ENCODE results near the gene GALNT2. TPM values are rescaled to one million over a fixed set of nuclear protein-coding genes. Genes with fewer than 3 reads are reported as not detected.

Gene GALNT2
- total RNA-seq, 4 donors from 2014 or later: 47.9 to 78.6 (median 60.0) TPM

DNA sequence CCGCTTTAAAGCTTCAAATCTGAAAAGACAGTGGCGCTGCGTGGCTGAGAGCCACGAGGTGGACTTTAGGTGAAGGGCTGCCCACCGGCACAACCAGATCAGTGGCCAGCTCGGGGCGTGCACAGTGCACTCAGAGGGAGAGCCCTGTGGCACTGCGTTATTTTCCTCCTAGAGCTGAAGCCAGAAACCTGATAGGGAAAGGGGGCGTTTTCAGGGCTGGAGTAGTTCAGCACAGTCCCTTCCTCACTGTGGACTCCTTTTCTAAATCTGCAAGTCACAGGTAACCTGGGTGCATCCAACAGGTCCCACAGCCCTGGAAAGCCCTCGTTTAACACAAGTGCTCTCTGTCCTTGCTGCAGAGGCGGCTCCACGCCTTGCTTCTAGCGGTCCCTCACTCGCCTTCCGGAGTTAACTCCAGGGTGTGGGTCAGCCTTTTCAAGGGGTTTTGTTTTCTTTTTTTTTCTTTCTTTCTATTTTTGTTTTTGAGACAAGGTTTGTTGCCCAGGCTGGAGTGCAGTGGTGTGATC is 81.2 kb downstream of the GALNT2 start:
- TF ChIP-seq, protein P1, sequence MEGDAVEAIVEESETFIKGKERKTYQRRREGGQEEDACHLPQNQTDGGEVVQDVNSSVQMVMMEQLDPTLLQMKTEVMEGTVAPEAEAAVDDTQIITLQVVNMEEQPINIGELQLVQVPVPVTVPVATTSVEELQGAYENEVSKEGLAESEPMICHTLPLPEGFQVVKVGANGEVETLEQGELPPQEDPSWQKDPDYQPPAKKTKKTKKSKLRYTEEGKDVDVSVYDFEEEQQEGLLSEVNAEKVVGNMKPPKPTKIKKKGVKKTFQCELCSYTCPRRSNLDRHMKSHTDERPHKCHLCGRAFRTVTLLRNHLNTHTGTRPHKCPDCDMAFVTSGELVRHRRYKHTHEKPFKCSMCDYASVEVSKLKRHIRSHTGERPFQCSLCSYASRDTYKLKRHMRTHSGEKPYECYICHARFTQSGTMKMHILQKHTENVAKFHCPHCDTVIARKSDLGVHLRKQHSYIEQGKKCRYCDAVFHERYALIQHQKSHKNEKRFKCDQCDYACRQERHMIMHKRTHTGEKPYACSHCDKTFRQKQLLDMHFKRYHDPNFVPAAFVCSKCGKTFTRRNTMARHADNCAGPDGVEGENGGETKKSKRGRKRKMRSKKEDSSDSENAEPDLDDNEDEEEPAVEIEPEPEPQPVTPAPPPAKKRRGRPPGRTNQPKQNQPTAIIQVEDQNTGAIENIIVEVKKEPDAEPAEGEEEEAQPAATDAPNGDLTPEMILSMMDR (IDR thresholded peaks at IDR 0.05): no peak
- TF ChIP-seq EP300 (IDR thresholded peaks at IDR 0.05): no peak
- no peak overlapping the region for H3K4me3 ChIP-seq
- no peaks in the 10 kb centered on the region for H3K36me3 ChIP-seq
- no peaks in the 10 kb centered on the region for H3K27me3 ChIP-seq
- no peaks in the 10 kb centered on the region for H3K9me3 ChIP-seq
- H3K4me1 ChIP-seq: peaks cover 0 to 100% (median 71%) of the 10 kb centered on the region in 4 donors
- WGBS, 2 donors: 76 to 78% methylated on average over 15 of the region's 15 CpGs
- DNase-seq (ENCODE audit: low spot score in 2 of 2): no peak
- peak overlapping the region in 2 of 4 donors; percentile 86 to 92 for H3K27ac ChIP-seq

- H3K4me1 ChIP-seq: peaks cover 0 to 100% (median 71%) of the 10 kb centered on the region in 4 donors
These were observed 81.9 kb downstream of the GALNT2 start for GRCh38 chr1:230148768-230149469.

DNA sequence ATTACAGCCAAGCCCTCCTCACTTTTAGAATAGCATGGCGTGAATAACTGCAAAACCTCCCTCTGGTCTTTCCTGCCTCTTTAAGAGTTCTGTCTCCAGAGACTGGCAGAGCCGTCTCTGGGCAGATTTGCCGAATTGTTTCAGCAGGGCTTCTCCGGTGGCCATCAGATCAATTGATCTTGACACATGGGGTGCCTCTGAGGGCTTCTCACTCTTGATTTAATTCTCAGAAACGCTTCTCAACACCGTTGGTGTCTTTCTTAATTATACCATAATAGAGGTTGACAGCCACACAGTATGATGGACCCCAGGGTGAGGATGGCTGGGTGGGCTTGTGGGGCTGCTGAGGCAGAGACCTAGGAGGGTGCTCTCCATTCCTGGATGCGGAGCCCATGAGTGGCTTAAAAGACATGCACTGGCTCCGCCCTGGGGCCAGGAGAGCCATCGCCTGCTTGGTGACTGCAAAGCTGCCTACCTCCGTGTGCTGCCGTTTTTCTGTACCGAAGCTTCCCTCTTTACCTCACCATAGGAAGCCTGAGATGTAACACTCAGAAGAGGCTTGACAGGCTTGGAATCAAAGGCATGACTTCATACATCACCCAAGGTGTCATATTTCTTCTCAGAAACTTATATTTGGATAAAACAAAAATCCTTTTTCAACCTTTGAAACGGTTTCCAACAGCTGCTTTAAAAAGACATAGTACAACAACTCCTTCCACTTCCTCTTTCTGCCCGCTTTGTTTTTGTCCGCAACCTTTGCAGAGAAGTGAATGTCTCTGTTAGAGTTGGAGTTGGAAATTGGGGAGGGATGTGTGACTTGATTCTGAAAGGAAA is 82.9 kb downstream of the GALNT2 start:
- peak overlapping the region in 3 of 4 donors; percentile 69 to 92 (median 86) for H3K27ac ChIP-seq
- no peak for DNase-seq (ENCODE audit: low spot score in 2 of 2)
- no peaks in the 10 kb centered on the region for H3K36me3 ChIP-seq
- TF ChIP-seq, protein P1 (IDR thresholded peaks at IDR 0.05): no peak
- TF ChIP-seq POLR2A (IDR thresholded peaks at IDR 0.05) (no peak), EP300 (IDR thresholded peaks at IDR 0.05) (no peak)
- peaks cover 0 to 100% (median 73%) of the 10 kb centered on the region in 4 donors for H3K4me1 ChIP-seq
- H3K9me3 ChIP-seq: no peaks in the 10 kb centered on the region
- H3K27me3 ChIP-seq: no peaks in the 10 kb centered on the region
- 51 to 53% methylated on average over 15 of the region's 15 CpGs for WGBS, 2 donors
- H3K4me3 ChIP-seq: no peak overlapping the region

More at GRCh38 chr1:230148768-230149469, 81.9 kb downstream of the GALNT2 start:
- Histone ChIP-seq H3K36me3 (no peaks in the 10 kb centered on the region), H3K9me3 (no peaks in the 10 kb centered on the region), H3K4me3 (no peak overlapping the region), H3K27ac (peak overlapping the region in 3 of 4 donors; percentile 69 to 92 (median 86)), H3K27me3 (no peaks in the 10 kb centered on the region)
- WGBS, 2 donors: 88 to 90% methylated on average over 11 of the region's 11 CpGs
- TF ChIP-seq, protein P1 (IDR thresholded peaks at IDR 0.05): no peak
- no peak for TF ChIP-seq EP300 (IDR thresholded peaks at IDR 0.05)
- no peak for TF ChIP-seq POLR2A (IDR thresholded peaks at IDR 0.05)
- DNase-seq (ENCODE audit: low spot score in 2 of 2): no peak

DNA sequence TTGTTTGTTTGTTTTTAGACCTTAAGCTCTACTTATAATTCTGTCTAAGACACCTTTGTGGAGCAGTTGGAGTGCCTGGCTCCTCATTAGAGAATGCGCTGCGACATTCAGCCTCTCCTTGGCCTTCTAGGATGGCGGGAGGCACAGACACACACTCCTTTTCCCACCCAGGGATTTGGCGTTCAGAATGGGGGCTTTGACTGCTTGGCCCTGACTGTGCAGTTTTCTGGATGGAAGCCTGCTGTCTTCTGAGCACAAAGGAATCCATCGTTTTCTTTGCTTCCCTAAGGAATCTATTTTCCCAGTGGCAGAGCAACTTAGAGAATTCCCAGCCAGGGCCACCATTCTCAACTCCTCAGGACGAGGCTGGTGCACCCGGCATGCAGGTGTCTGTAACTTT is 83.6 kb downstream of the GALNT2 start:
- Histone ChIP-seq H3K27ac (peak overlapping the region in 3 of 4 donors; percentile 69 to 92 (median 86)), H3K4me1 (peaks cover 0 to 100% (median 71%) of the 10 kb centered on the region in 4 donors), H3K27me3 (no peaks in the 10 kb centered on the region), H3K4me3 (no peak overlapping the region), H3K9me3 (no peaks in the 10 kb centered on the region), H3K36me3 (no peaks in the 10 kb centered on the region)
- TF ChIP-seq EP300 (IDR thresholded peaks at IDR 0.05) (no peak), POLR2A (IDR thresholded peaks at IDR 0.05) (no peak)
- TF ChIP-seq, protein P1 (IDR thresholded peaks at IDR 0.05): no peak
- no peak for DNase-seq (ENCODE audit: low spot score in 2 of 2)
- 37 to 42% methylated on average over 7 of the region's 7 CpGs for WGBS, 2 donors

Measured in tibial nerve (tissue), 4 donors.